ENCODE data around the gene GLB1L.

GLB1L gene

GRCh38 chr2:219252570-219252899, 7.3 kb upstream of the GLB1L start:
- DNase-seq: peak; percentile 38 to 42

- peak; percentile 21 to 39 for DNase-seq
Measured at GRCh38 chr2:219252084-219252483, 6.8 kb upstream of the GLB1L start.

- DNase-seq: no peak
Measured at GRCh38 chr2:219251656-219252055, 6.4 kb upstream of the GLB1L start.

GRCh38 chr2:219250049-219250781, 5.0 kb upstream of the GLB1L start:
- DNase-seq: no peak

- peak in 1 of 2 experiments; percentile 35 for DNase-seq
Measured at GRCh38 chr2:219249203-219249980, 4.1 kb upstream of the GLB1L start.

GRCh38 chr2:219248845-219249202, 3.6 kb upstream of the GLB1L start:
- no peak for DNase-seq

GRCh38 chr2:219247678-219248642, 2.7 kb upstream of the GLB1L start:
- peak; percentile 46 to 79 for DNase-seq

- no peak for DNase-seq
Measured at GRCh38 chr2:219246559-219246958, 1.3 kb upstream of the GLB1L start.

- peak in 1 of 2 experiments; percentile 18 for DNase-seq
Measured at GRCh38 chr2:219245899-219246230, 621 bp upstream of the GLB1L start.

- DNase-seq: no peak
Measured at GRCh38 chr2:219244789-219245147, 476 bp downstream of the GLB1L start.

- DNase-seq: no peak
Measured at GRCh38 chr2:219243291-219243761, 1.9 kb downstream of the GLB1L start.

- DNase-seq: no peak
Measured at GRCh38 chr2:219234331-219234730, 10.9 kb downstream of the GLB1L start.

GRCh38 chr2:219230059-219230540, 15.1 kb downstream of the GLB1L start:
- peak; percentile 13 to 37 for DNase-seq

GRCh38 chr2:219229305-219230058, 15.8 kb downstream of the GLB1L start, which contains the start of the genes ANKZF1 and ATG9A:
ANKZF1 (plus strand) TSS chr2:219229806; CDS start chr2:219230258, 452 bp downstream.
ATG9A (minus strand) TSS chr2:219229636; CDS start chr2:219228024, 1,612 bp downstream.
- DNase-seq: peak; percentile 94 to 99

- no peak for DNase-seq
Measured at GRCh38 chr2:219228911-219229304, 16.3 kb downstream of the GLB1L start.

- DNase-seq: no peak
Measured at GRCh38 chr2:219228041-219228910, 17.0 kb downstream of the GLB1L start.

GRCh38 chr2:219225350-219225749, 19.9 kb downstream of the GLB1L start:
- DNase-seq: no peak

- no peak for DNase-seq
Measured at GRCh38 chr2:219223831-219224610, 21.2 kb downstream of the GLB1L start.

GRCh38 chr2:219221957-219222518, 23.2 kb downstream of the GLB1L start:
- DNase-seq: no peak
